ENCODE results near the gene GDPGP1.
A peak's percentile ranks its signal among the peaks of the same experiment; 100 is the strongest.
"Not testable (repeated sequence)": the region's sequence is repeated elsewhere in the genome, so short reads cannot be mapped to it uniquely, and the experiment has no call there.

The GDPGP1 gene

GRCh38 chr15:90257776-90258175, 23.8 kb downstream of the GDPGP1 start:
- Histone ChIP-seq H3K27ac (no peak overlapping the region), H3K36me3 (no peaks in the 10 kb centered on the region), H3K27me3 (ENCODE audit: insufficient read depth, low read depth, severe bottlenecking) (no peaks in the 10 kb centered on the region), H3K9me3 (ENCODE audit: severe bottlenecking) (no peaks in the 10 kb centered on the region), H3K4me3 (ENCODE audit: low read depth, low read length) (no peak overlapping the region)
- no peak for TF ChIP-seq CTCF (IDR thresholded peaks at IDR 0.05; ENCODE audit: low read depth, low read length)
- DNase-seq: no peak

DNA sequence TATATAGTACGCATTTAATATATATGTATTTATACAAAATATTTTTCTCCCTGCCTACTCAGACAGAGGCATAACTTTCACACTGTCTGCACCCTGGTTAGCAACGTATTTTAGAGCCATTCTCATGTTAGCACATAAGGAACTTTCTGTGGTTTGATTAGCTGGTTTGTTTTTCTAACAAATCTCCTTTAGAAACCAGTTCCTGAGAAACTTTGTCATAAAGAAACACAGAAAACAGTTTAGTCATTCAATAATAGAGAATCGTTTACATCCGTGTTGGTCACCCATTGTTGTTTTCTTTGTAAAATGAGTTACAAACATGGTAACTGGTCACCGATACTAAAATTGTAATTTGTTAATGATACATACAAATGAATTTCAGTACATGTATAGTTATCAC, 25.5 kb downstream of the GDPGP1 start:
- Histone ChIP-seq H3K27me3 (ENCODE audit: insufficient read depth, low read depth, severe bottlenecking) (no peaks in the 10 kb centered on the region), H3K9me3 (ENCODE audit: severe bottlenecking) (no peaks in the 10 kb centered on the region), H3K4me3 (ENCODE audit: low read depth, low read length) (no peak overlapping the region), H3K27ac (no peak overlapping the region), H3K36me3 (no peaks in the 10 kb centered on the region)
- no peak for DNase-seq
- TF ChIP-seq CTCF (IDR thresholded peaks at IDR 0.05; ENCODE audit: low read depth, low read length): no peak

- not testable (repeated sequence) for DNase-seq; H3K36me3 ChIP-seq; H3K9me3 ChIP-seq (ENCODE audit: severe bottlenecking); H3K27ac ChIP-seq; H3K27me3 ChIP-seq (ENCODE audit: insufficient read depth, low read depth, severe bottlenecking); H3K4me3 ChIP-seq (ENCODE audit: low read depth, low read length)
These were observed 26.7 kb downstream of the GDPGP1 start for GRCh38 chr15:90260731-90261130.

DNA sequence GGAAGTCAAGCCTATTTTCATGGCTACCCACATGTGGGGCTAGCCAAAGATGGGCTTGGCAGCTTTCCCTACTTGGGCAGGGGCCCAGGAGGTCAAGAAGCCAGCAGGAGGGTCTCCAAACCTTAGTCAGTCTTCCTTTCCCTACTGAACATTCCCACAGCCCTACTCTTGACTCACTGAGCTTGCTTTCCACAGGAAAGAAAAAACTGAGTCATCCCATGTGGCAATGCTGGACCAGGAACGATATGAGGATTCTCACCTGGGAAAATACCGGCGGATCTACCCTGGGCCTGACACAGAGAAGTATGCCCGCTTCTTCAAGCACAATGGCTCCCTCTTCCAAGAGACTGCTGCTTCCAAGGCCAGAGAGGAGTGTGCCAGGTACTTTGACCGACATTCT, 27.8 kb downstream of the GDPGP1 start:
- Histone ChIP-seq H3K9me3 (ENCODE audit: severe bottlenecking) (no peaks in the 10 kb centered on the region), H3K27me3 (ENCODE audit: insufficient read depth, low read depth, severe bottlenecking) (no peaks in the 10 kb centered on the region), H3K36me3 (peaks cover 3% of the 10 kb centered on the region), H3K4me3 (ENCODE audit: low read depth, low read length) (no peak overlapping the region), H3K27ac (no peak overlapping the region)
- DNase-seq: no peak
- TF ChIP-seq CTCF (IDR thresholded peaks at IDR 0.05; ENCODE audit: low read depth, low read length): no peak

DNA sequence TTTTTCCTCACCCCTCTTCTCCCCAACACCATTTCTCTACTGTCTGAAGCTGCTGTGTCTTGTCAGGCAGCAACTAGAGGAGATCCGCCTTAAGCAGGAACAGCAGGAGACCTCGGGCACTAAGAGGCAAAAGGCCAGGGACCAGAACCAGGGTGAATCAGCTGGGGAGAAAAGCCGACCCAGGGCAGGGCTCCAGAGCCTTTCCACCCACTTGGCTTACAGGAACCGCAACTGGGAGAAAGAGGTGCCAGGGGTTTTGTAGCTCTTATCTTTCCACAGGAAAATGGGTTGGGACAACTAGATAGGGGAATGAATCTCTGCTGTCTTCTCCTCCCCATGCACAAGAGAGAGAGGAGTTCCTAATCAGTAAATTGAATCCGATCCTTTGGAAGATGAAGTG, 28.4 kb downstream of the GDPGP1 start:
- no peaks in the 10 kb centered on the region for H3K27me3 ChIP-seq (ENCODE audit: insufficient read depth, low read depth, severe bottlenecking)
- no peaks in the 10 kb centered on the region for H3K9me3 ChIP-seq (ENCODE audit: severe bottlenecking)
- no peak overlapping the region for H3K27ac ChIP-seq
- peaks cover 9% of the 10 kb centered on the region for H3K36me3 ChIP-seq
- no peak for DNase-seq
- H3K4me3 ChIP-seq (ENCODE audit: low read depth, low read length): no peak overlapping the region
- no peak for TF ChIP-seq CTCF (IDR thresholded peaks at IDR 0.05; ENCODE audit: low read depth, low read length)

GRCh38 chr15:90264671-90265070, 30.7 kb downstream of the GDPGP1 start:
- Histone ChIP-seq H3K27ac (peak overlapping the region; percentile 96), H3K9me3 (ENCODE audit: severe bottlenecking) (no peaks in the 10 kb centered on the region), H3K27me3 (ENCODE audit: insufficient read depth, low read depth, severe bottlenecking) (no peaks in the 10 kb centered on the region), H3K36me3 (peaks cover 23% of the 10 kb centered on the region), H3K4me3 (ENCODE audit: low read depth, low read length) (peak overlapping the region; percentile 83)
- no peak for TF ChIP-seq CTCF (IDR thresholded peaks at IDR 0.05; ENCODE audit: low read depth, low read length)
- no peak for DNase-seq
